LNCaP clone FGC (cell line): ENCODE results near the gene SLC25A33.

Experiments used
- DNase-seq: peaks from one replicate; pipeline ENCODE4 v3.0.0-alpha.2; 2011; ENCODE audit warnings: low read depth
- H3K4me3 ChIP-seq: 2 replicates; pipeline ENCODE4 v1.5.1; 2011; ENCODE audit warnings: mild to moderate bottlenecking, low read depth, low read length, control low read depth
- TF ChIP-seq, protein P1 (sequence below): IDR thresholded peaks from 2 replicates; pipeline ENCODE4 v1.5.1; 2012; ENCODE audit warnings: mild to moderate bottlenecking; ENCODE audit not compliant: control insufficient read depth, insufficient read depth; ENCODE audit errors: extremely low read depth

The SLC25A33 gene

DNA sequence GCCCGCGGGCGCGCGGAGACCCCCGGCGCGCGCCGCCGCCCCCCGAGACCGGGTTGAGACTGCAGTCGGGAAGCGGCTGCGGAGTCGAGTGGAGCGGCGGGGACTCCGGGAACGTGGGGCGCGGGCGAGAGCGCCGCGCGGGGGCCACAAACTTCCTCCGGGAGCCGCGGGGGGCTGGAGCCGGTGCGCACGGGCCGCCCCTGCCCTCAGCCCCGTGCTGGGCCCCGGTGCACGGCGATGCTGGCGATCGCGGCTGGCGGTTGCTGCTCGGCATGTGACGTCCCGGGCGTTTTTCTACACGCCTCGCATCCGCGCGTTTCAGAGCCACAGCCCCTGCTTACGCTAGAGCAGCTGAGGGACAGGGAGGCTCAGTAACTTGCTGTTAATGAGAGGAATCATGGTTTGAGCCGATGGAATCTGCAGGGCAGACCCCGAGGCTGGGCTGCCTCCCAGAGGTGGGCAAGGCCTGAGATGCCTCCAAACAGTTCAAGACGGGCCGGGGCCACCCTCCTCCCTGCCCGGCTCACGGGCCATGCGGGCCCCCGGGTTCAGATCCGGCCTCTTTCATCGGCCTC, 50.0 kb downstream of the SLC25A33 start:
- TF ChIP-seq, protein P1, sequence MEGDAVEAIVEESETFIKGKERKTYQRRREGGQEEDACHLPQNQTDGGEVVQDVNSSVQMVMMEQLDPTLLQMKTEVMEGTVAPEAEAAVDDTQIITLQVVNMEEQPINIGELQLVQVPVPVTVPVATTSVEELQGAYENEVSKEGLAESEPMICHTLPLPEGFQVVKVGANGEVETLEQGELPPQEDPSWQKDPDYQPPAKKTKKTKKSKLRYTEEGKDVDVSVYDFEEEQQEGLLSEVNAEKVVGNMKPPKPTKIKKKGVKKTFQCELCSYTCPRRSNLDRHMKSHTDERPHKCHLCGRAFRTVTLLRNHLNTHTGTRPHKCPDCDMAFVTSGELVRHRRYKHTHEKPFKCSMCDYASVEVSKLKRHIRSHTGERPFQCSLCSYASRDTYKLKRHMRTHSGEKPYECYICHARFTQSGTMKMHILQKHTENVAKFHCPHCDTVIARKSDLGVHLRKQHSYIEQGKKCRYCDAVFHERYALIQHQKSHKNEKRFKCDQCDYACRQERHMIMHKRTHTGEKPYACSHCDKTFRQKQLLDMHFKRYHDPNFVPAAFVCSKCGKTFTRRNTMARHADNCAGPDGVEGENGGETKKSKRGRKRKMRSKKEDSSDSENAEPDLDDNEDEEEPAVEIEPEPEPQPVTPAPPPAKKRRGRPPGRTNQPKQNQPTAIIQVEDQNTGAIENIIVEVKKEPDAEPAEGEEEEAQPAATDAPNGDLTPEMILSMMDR = no peak
- no peak for DNase-seq

DNA sequence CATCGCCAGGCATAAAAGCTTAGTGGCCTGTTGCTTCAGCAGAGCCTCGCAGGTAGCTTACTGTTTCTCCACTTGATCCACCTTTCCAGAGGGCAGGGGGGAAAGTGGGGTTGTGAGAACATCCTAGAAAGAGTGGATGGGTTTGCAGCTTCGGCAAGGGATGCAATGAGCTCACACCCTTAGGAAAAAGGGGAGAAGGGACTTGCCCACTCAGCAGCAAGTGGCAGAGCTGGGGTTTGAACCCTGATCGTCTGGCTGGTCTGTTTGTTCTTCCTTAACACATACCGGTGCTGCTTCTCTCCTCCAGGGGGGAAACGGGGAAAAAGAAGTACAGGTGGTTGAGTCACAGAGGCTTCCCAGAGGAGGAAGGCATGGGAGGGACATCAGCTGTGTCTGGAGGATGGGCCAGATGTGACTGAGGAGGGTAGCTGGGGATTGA, 50.5 kb downstream of the SLC25A33 start:
- TF ChIP-seq, protein P1 = no peak
- no peak for DNase-seq
- H3K4me3 ChIP-seq = peak overlapping the region; percentile 61

More for the DNA sequence above, 50.0 kb downstream of the SLC25A33 start:
- H3K4me3 ChIP-seq = peak overlapping the region; percentile 61

DNA sequence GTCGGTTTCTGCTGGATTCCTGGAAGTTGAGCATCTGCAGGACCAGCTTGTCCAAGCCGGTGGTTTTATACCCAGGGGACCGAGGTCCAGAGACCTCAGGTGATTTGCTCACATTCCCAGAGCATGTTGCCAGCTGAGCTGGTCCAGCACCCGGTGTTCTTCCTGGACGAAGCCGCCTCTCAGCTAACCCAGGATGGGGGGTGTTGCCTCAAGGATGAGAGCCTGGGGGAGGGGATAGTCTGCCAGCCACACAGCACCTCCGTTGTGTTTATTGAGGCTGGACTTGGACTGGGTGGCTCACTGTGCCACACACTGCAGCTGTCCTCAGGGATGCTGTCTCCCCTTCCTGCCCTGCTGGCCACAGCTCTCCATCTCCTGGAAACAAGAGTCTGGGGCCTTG, 50.9 kb downstream of the SLC25A33 start:
- peak overlapping the region; percentile 61 for H3K4me3 ChIP-seq
- DNase-seq = no peak

DNA sequence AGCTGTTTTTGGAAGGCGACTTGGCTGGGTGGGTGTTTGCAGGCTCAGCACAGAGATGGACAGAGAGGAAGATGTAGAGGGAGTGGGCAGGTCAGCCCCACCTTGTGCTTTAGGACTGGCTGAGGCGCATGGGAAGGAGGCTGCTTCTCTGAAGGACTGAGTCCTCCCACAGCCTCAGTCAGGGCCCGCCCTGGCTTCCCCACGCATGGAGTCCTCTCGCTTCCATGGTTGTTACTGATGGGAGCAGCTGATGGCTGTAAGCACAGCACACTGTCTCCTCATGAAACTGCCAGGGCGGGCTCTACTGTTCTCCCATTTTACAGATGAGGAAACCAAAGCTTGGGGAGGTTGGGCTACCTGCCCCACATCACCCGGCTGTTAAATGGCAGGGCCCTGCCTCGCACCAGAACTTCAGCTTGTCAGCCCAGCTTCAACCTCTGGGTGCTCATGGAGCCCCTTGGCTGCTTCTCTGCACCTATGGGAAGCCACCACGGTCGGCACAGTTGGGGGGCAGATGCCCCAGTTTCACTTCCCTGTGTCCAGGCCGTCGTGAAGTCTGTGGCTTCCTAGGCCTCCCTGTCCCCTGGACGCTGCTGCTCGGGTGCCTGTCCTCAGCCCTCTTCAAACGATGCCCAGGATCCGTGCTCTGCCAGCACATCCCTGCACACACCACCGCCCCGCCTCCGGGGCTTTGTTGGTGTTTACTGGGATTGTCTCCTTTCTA, 51.8 kb downstream of the SLC25A33 start:
- no peak overlapping the region for H3K4me3 ChIP-seq
- TF ChIP-seq, protein P1 = no peak
- DNase-seq = no peak

More for the DNA sequence above, 50.9 kb downstream of the SLC25A33 start:
- TF ChIP-seq, protein P1 = no peak

DNA sequence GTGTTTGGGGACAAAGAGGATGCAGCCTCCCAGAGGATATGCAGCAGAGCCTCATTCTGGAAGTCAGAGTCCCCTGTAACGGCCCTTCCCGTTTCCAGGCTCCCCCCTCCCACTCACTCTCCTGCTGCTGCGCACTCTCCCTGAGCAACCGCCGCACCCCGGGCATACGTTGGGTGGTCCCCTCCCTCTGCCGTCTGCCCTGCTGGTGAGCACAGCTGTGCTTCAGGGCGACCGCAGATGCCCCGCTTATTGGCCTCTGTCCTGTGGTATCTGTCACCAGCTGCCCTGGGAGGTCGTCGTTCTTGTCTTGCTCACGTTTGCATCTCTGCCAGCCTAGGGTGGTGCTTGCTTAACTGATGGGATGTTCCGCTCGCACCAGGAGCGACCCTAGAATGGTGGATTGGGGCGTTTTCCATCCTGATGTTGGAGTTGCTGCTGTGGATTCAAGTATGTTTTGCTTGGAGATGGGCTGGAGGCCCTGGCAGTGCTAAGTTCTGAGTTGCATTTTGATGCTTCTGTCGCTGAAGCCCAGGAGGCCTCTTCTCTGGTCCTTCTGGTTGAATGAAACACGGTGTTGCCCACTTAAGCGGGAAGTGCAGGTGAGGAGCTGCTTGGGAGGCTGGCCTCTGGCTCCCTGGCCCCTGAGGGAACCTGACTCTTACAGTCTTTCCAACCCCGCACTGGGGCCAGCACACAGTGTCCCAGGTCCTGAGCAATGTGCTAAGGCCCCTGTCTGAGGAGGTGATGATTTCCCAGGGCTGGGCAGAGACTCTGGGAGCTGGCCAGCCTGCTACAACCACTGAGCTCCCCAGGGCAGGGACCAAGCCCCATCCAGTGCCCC, 52.6 kb downstream of the SLC25A33 start:
- TF ChIP-seq, protein P1 = no peak
- no peak overlapping the region for H3K4me3 ChIP-seq
- no peak for DNase-seq

DNA sequence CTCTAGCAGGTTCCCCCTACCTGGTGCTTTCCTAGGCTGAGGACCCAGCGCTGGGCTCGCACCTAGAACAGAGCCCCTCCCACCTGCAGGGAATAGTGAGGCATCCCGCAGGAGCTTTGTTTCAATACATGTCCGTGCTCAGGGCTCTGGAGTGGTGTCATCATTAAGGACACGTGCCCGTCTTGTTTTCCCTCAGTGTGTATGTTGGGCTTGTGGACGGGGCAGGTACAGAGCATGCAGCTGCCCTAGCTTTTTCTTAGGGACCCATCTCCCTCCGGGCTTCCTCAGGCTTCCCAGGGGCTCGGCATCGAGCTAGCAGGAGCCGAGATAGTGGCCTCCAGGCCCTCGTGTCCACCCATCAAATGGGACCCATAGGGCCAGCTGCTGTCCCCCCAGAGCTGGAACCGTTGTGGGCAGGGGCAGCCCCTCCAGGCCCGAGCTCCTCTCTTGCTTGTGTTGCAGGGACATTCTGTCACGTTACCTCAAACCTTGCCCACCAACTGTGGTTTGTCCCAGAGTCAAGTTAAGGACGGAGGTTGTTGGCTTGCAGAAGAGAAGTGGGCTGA, 53.3 kb downstream of the SLC25A33 start:
- TF ChIP-seq, protein P1 = no peak
- no peak for DNase-seq
- H3K4me3 ChIP-seq = no peak overlapping the region
